ENCODE measurements around the gene PDCD10. TPM values are rescaled to one million over a fixed set of nuclear protein-coding genes. Genes with fewer than 3 reads are reported as not detected.

The PDCD10 gene
- total and polyA plus RNA-seq, 2 experiments from 2014 or later: 58.2 to 89.6 TPM

DNA sequence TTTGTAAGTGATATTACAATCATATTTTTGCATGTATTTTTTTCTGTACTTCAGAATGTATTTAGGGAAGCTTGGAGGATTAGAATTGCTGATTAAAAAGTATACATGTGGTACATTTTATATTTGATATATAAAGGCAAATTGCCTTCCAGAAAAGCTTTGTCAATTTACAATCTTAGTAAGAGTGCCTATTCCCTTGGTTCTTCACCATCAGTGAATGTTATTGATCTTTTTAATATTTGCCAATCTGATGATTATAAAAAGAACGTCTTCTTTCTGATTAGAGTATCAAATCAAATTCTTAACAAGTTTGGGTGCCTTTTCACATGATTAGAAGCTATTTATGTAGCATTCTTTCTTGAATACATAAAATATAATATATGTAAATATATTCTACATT is 90.1 kb downstream of the PDCD10 start:
- H3K27me3 ChIP-seq: no peaks in the 10 kb centered on the region
- TF ChIP-seq, protein P1, sequence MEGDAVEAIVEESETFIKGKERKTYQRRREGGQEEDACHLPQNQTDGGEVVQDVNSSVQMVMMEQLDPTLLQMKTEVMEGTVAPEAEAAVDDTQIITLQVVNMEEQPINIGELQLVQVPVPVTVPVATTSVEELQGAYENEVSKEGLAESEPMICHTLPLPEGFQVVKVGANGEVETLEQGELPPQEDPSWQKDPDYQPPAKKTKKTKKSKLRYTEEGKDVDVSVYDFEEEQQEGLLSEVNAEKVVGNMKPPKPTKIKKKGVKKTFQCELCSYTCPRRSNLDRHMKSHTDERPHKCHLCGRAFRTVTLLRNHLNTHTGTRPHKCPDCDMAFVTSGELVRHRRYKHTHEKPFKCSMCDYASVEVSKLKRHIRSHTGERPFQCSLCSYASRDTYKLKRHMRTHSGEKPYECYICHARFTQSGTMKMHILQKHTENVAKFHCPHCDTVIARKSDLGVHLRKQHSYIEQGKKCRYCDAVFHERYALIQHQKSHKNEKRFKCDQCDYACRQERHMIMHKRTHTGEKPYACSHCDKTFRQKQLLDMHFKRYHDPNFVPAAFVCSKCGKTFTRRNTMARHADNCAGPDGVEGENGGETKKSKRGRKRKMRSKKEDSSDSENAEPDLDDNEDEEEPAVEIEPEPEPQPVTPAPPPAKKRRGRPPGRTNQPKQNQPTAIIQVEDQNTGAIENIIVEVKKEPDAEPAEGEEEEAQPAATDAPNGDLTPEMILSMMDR (IDR thresholded peaks at IDR 0.05; ENCODE audit: poor library complexity): no peak
- TF ChIP-seq EZH2 (IDR thresholded peaks at IDR 0.05; ENCODE audit: borderline replicate concordance) (no peak), EZH2phosphoT487 (IDR thresholded peaks at IDR 0.05; ENCODE audit: low read depth, severe bottlenecking, unreplicated experiment) (no peak)
- no peaks in the 10 kb centered on the region for H3K9me3 ChIP-seq (ENCODE audit: low read depth)
- H2AFZ ChIP-seq: no peak overlapping the region
- no peaks in the 10 kb centered on the region for H4K20me1 ChIP-seq (ENCODE audit: insufficient read depth, poor library complexity, severe bottlenecking)
- H3K79me2 ChIP-seq: no peaks in the 10 kb centered on the region
- no peaks in the 10 kb centered on the region for H3K9me2 ChIP-seq (replicated peaks; ENCODE audit: insufficient read depth)
- no peak overlapping the region for H3K4me3 ChIP-seq
- H3K36me3 ChIP-seq (replicated peaks; ENCODE audit: insufficient read depth, low read depth): no peaks in the 10 kb centered on the region
- H3K27ac ChIP-seq: no peak overlapping the region
- DNase-seq (ENCODE audit: low spot score): no peak
- H3K4me2 ChIP-seq: no peak overlapping the region
- 63% methylated on average over 1 of the region's 1 CpG for WGBS (ENCODE audit: low lambda C conversion rate, missing lambda C conversion rate)
- no peaks in the 10 kb centered on the region for H3K4me1 ChIP-seq (ENCODE audit: insufficient read depth)

Small RNA genes within 50 kb of the gene (small RNA-seq; reads per million reads assigned to genes)
- not detected for gene HMGN1P8

Other genes starting within 250 kb of the PDCD10 start
- not detected in 2 replicates for gene WDR49, start 81.0 kb downstream of the PDCD10 start, total RNA-seq
- gene WDR49, start 81.0 kb downstream of the PDCD10 start, polyA plus RNA-seq: not detected in 2 replicates
- 13.2 and 20.0 TPM in 2 replicates for gene SERPINI1, start 829 bp upstream of the PDCD10 start, total RNA-seq
- gene SERPINI1, start 829 bp upstream of the PDCD10 start, polyA plus RNA-seq: 19.4 and 23.1 TPM in 2 replicates